Suppressor macrophage treated with lipopolysaccharide for 1 hour (primary cell): ENCODE results near the gene RPRML.
A peak's percentile ranks its signal among the peaks of the same experiment; 100 is the strongest.
"Not testable (repeated sequence)": the region's sequence is repeated elsewhere in the genome, so short reads cannot be mapped to it uniquely, and the experiment has no call there.

Experiments
- DNase-seq, 3 donors: peaks; one replicate each; pipeline ENCODE4 v3.0.0-alpha.2; 2020 to 2022

Gene RPRML

GRCh38 chr17:46975287-46975686, 3.8 kb downstream of the RPRML start:
- DNase-seq = no peak

- DNase-seq = no peak
Observed at GRCh38 chr17:46974086-46974485, 5.0 kb downstream of the RPRML start.

GRCh38 chr17:46972346-46972745, 6.7 kb downstream of the RPRML start:
- no peak for DNase-seq

DNA sequence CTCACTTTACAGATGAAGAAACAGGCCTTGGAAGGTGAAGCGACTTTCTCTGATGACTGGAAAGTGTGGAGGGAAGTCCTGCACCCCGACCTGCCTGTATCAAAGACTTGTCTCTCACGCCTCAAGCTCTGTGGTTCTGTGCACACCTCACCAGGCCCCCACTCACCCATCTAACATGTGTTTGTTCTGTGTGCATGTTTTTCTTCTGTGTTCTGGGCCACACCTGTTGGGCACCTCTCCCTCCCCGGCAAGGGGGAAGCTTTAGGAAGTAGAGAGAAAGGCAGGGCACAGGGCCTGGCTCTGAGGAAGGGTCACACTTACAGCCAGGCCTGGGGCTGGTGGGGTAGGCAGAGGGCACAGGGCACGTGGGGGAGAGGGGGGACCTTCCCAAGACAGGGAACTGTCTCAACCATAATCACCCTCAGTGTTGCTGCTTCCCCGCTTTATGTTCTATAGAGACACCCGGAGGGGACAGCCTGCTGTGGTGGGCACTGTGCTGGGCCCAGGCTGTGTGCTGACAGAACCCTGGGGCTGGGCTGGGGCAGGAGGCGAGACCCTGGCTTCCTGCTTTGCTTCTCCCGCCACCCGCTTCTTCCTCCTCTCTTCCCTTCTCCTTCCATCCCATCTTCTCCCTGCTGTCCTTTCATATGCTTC, 7.3 kb downstream of the RPRML start:
- DNase-seq = no peak

DNA sequence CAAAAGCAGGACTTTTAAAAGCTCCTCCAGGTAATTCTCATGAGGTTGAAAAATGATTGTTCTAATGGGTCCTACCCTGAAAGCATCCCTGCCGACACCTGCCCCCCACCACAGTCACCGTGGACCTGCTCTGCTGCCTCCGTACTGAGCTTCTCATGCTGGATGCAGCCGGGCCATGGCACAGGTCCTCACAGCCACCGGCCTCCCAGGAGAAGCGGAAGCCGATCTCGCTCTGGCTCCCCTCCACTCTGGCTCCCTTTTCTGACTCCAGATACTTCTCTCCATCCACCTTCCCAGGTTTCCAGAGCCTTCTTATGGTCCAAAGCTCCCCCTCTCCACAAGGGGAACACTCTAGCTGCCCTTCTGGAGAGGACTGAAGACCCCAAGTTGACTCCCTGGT, 10.2 kb downstream of the RPRML start:
- no peak for DNase-seq

DNA sequence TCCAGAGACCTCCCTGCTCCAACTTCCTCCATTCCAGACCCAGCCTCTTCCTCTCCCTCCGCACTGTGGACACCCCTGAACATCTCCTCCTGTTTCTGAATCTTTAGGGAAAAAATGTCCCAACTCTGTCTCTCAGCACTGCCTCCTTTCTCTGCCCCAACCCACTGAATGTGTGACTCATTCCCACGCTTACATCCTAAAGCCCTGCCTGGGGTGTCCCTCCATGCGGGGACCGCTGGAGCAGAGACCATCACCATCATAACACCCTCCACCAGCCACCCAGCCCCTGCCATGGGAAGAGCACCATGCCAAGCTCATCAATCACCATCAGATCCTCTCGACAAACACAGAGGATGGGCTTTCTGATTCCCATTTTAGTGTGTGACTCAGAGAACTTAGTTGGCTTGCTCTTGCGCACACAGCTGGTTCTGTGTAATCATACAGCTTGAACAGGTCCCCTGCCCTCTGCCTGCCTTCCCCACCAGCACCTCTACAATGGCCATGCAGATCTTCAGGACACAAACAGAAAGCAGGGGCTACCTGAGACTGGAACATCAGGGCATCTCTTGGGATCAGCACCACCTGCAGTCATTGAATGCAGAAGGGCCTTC, 10.7 kb downstream of the RPRML start:
- no peak for DNase-seq

DNA sequence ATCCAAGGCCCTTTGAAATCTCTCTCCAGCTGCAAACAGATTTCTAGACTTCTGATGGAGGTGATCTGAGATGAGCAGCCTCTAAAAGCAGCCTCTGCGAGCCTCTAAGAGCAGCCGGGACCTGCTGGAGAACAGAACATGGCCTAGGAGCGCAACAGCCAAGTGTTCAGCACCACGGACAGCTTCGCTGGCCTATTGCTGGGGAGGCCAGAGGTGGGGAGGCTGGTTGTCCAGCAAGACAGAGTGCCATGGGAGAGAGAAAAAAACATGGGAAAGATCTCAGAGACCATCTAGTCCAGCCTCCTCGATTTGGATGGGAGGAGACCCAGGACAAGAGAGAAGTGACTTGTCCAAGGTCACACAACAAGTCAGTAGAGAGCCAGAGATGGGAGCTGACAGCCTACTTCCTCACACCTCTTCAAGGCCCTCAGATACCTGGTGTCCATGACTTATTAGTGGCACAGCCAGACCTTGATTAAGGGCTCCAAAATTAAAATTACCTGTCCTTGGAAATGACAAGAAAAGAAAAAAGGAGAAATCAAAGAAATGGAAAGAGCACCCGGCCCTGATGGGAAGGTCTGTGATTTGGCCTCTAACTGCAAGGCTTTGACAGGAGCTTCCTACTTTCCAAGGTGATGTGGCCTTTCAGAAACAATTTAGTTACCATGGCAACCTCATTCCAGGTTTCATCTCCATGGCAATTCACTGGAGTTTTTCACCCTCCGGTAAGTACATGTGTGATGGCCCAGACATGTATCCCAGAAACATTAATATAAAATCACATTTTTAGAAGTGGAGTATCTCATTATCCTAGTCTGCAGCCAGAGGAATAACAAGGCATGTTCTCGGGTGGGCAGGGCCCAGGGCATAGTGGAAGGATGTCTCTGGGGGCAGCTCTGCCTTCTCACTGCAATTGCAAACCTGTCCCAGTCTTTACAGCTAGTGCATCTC, 14.5 kb downstream of the RPRML start:
- peak in 1 of 3 donors; percentile 31 for DNase-seq

DNA sequence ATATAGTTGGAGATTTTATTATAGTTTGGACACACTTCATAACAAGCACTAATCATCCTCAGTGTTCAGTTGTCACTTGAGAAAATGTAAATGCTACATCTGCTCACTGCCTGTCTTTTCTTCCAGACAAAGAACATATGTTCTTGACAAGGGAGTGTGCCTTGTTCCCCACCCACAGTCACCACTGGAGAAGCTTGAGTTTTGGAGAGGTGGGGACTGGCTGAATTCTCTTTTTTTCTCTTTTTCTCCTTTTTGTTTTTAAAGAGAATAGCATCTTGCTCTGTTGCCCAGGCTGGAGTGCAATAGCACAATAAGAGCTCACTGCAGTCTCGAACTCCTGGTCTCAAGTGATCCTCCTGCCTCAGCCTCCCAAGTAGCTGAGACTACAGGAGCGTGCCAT, 15.5 kb downstream of the RPRML start:
- no peak for DNase-seq

GRCh38 chr17:46962374-46962790, 16.7 kb downstream of the RPRML start:
- DNase-seq = no peak

DNA sequence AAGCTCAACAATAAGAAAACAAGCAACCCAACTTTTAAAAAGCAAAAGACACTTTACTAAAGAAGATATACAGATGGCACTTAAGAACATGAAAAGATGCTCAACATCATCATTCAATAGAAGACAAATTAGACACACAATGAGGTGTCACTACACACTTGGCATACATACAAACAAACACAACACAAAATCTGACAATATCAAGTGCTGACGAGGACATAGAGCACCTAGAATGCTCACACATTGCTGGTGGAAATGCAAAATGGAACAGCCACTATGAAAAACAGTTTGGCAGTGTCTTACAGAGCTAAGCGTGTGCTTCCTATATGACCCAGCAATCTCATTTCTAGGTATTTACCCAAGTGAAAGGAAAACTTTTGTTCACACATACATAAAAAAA, 18.9 kb downstream of the RPRML start:
- no peak for DNase-seq

DNA sequence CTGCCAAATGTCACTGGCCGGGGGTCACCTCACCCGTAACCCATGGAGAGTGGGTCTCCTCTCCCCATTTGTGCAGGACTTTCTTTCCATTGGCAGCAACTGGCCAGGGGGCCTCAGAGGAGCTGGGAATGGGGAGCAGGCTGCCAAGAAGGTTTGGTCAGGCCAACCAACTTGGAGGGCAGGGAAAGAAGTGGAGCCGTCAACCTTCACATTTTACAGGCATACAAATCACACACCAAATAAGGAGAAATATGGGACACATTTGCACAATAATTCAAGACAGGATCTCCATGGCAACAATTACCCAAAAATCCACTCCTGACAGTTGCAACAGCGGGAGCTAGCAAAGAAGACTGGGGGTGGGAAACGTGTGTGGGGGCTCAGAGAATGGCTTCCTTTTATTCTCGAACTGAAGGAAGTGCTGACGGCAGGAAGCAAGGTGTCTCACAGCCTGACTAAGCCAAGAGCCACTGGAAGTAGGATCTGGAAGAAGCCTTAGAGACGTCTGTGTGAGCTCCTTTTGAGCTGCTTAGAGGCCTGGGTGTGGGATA, 20.9 kb downstream of the RPRML start:
- DNase-seq = no peak

DNA sequence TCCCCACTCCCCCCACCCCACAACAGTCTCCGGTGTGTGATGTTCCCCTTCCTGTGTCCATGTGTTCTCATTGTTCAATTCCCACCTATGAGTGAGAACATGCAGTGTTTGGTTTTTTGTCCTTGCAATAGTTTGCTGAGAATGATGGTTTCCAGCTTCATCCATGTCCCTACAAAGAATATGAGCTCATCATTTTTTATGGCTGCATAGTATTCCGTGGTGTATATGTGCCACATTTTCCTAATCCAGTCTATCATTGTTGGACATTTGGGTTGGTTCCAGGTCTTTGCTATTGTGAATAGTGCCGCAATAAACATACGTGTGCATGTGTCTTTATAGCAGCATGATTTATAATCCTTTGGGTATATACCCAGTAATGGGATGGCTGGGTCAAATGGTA, 25.9 kb downstream of the RPRML start:
- not testable (repeated sequence) for DNase-seq

- no peak for DNase-seq
Observed at GRCh38 chr17:46952115-46952514, 26.9 kb downstream of the RPRML start.

GRCh38 chr17:46951706-46952105, 27.3 kb downstream of the RPRML start:
- no peak for DNase-seq

GRCh38 chr17:46950997-46951621, 27.9 kb downstream of the RPRML start:
- DNase-seq = no peak

- DNase-seq = no peak
Observed at GRCh38 chr17:46950342-46950996, 28.6 kb downstream of the RPRML start.

DNA sequence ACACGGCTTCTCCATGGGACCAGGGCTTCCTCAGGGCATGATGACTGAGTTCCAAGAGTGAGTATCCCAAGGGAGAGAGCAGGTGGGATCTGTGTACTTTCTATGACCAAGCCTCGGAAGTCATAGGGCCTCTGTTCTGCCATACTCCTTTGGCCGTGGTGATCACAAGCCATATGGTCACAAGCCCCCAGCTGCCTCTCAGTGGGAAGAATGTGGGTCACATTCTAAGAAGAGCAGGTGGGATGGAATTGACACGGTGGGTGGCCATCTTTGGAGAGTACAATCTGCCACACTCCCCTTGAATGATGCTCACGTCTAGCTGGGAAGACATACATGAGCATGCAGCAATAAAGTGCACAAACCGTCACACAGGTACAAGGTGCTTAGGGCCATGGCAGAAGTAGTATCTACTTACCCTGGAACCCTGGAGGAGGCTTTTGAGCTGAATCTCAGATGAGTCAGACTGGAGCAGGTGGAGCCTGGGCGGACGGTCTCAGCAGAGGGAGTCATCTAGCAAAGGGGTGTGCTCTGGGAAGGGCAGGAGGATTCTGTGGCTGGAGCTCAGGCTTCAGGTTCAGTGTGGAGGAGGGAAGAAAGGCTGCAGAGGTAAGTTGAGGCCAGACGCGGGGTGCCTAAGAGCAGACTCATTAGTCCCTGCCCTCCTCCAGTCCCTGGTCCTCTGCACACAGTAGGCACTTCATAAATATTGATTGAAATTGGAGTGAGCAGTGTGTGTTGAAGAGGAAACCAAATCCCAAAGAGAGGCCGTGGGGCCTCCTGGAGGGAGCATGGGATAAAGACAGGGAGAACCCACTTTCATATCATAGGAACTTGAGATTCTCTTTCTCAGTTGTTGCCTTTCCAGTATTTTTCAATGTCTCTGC, 29.5 kb downstream of the RPRML start:
- DNase-seq = no peak

- DNase-seq = no peak
Observed at GRCh38 chr17:46948544-46948943, 30.5 kb downstream of the RPRML start.

GRCh38 chr17:46947216-46947615, 31.8 kb downstream of the RPRML start:
- DNase-seq = no peak

GRCh38 chr17:46944931-46945330, 34.1 kb downstream of the RPRML start:
- DNase-seq = no peak
